ENCODE measurements around the gene MMP3.
"Not testable (repeated sequence)": the region's sequence is repeated elsewhere in the genome, so short reads cannot be mapped to it uniquely, and the experiment has no call there.

MMP3 gene

DNA sequence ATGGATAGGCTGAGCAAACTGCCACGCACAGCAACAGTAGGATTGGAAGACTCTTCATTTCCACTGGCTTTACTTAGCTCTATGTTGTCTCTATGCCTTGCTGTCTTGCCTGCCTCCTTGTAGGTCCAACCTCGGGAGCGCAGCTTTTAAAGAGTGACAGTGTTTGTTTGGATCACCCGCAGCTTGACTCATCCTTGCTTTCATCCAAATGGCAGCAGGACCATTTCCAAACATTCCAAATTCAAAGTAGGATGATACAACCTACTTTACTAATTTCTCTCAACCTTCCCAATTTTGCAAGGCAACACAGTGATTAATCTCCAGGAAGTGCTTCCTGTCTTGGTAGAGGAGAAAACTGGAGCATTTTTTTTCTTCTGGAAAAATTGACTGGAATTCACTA lies at the start of gene MMP3:
TSS of gene MMP3 (minus strand) at position 121 of the 400 bp plus-strand sequence. CDS start at position 58, 63 bp downstream.
- no peak for DNase-seq

DNA sequence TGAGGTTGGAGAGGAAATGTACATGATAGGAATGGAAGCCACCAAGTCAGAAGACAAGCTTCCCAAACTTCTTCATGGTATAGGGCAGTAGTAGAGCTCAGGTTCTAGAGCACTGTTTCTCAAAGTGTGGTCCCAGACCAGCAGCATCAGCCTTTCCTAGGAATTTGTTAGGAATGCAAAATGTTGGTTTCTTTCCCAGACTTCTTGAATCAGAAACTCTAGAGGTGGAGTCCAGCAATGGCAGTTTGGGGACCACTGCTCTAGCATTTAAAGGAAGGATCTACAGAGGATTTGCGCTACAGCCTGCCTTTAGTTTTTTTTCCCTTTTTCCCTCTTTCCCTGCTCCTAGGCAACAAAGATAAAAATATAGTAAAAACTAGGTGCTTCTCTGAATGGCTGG lies 48.3 kb upstream of the MMP3 start:
- no peak for DNase-seq

DNA sequence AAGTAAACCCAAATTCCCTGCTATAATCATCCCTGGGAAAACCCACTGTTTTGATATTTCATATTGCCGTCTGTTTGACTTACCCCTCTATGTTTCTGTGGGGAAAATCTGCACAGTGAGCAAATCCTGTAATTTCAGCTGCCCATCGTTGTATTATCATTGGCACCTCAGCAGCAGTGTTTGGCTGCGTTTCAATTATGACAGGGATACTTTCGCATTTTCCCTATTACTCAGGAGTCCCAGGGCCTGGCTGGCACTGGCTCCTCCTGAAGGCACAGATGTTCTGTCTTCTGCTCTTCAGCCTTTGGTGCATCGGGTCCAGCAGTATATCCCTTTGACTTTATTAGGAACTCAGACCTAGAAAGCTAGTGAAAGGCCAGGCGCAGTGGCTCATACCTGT lies 43.6 kb upstream of the MMP3 start:
- no peak for DNase-seq

DNA sequence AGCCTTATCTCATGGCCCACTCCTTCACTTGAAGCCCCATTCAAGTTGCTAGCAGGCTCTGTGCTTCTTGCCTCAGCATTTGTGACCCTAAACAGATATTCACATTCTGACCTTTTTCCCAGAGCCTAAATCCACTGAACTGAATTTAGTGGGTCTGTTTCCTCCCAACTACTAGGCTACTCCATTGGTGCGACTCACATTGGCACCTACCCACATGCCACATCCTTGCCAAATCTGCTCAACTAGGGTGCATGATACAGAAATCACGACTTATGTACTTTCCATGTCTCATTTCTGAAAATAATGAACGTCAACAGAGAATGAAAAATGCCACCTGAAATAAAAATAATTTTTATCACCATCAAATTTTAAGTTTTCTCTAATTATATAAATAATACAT lies 39.7 kb upstream of the MMP3 start:
- no peak for DNase-seq

DNA sequence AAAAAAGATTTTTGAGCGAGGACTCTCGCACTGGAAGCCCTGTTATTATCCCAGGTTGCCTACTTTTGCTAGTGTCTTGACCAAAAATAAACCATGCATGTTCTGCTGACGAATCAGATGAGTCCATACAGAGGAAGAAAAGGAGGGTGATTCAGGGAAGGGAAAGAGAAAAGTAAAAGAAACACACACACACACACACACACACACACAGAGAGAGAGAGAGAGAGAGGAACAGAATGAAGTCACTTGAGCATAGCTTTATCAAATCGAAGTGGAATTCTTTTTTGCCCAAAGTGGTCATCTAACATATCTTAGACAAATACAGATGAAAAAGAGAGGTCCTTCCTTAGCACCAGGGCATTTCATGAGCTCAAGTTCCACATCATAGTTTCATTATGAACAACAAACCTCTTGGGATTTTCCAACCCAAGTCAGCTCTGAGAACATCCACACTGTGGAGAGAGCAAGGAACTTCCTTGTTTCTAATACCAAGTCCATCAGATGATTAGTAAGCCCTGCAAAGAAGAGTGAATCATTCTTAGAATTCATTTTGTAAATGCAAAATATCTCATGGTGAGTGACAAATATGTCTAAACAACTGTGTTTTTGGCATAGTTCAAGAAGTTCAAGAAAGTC lies 39.1 kb upstream of the MMP3 start:
- DNase-seq = no peak

DNA sequence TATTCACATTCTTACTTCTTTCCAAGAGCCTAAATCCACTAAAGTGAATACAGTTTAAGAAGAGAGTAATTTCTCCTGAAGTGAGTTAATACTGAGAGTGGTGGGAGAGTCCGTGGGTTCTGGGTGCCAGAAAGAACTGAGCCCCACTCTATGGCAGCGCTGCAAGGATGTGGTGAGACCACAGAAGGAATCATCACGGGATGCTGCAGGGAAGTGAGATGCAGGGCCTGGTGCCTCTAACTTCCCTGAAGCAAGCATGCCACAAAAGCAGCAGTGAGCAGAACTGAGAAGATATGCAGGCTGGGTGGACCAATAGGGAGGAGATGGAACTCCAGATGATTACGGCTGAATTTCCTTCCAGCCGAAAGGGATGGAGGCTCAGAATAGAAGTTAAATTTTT lies 36.4 kb upstream of the MMP3 start:
- DNase-seq = no peak

DNA sequence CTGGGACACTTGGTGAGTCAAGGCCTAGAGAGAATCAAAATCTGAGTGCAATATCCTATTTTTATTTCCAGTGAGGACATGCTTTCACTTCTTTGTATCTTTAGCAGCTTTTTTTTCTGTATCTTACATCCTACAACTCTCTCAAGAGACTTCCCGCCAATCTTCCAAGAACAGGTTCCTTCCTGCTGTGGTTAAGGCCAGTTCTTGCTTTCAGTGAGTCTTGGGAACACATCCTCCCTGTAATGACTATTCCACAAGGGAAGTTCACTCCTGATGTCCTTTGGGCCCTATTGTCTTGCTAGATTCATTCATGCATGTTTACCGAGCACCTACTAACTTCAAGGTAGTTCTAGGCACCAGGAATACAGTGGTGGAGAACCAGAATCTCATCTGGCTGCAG lies 35.2 kb upstream of the MMP3 start:
- no peak for DNase-seq

DNA sequence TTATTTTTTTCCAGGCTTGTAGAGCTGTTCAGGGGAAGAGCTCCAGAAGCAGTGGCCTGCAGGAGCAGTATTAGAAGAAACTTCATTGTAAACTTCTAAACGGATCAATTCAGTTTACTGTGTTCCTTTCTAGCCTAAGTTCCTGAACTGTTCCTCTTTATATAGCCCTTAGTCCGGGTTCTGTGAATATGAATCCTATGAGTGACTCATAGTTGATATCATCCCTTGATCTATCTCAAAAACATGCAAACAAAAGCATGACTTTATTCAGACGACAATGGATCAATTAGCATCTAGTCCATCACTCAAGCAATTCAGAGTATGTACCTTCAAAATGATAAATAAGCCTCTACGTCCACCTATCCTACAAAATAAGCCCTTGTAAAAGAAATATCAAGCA lies 31.4 kb upstream of the MMP3 start, which contains the start of gene MMP12:
TSS of gene MMP12 (minus strand) at position 131 of the 400 bp plus-strand sequence. CDS start at position 86, 45 bp downstream.
- no peak for DNase-seq

DNA sequence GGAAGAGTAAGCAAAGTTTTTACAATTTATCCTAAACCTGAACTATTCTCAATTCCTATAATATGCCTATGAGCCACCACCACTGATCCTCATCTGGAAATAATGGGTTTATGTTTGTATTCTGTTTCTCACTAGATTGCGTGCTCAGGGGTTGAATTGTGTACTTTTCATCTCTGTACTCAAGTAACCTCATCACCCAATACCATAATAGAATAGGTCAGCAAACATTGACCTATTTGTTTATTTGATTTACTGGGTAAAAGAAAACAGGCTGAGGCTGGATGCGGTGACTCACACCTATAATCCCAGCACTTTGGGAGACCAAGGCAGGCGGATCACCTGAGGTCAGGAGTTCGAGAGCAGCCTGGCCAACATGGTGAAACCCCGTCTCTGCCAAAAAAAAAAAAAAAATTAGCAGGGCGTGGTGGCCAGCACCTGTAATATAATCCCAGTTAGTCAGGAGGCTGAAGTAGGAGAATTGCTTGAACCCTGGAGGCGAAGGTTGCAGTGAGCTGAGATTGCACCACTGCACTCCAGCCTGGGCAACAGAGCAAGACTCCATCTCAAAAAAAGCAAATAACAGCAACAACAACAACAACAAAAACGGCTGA lies 26.1 kb upstream of the MMP3 start:
- not testable (repeated sequence) for DNase-seq

DNA sequence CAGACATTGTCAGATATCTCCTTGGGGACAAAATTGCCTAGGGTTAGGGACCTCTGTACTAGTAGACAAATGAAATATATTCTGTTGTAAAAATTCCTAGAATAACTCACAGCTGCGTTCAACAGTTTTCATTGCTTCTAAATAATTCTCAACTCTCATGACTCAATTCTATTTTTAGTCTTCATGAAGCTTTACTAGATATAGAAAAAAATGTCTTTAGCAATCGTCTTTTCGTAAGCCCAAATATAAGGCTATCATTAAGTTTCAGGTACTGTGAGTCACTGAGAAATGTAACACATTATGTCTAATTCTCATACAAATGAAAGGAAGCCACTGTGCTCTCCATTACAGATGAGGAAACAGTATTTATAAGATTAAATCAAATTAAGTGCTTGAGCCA lies 24.9 kb upstream of the MMP3 start:
- DNase-seq = no peak

DNA sequence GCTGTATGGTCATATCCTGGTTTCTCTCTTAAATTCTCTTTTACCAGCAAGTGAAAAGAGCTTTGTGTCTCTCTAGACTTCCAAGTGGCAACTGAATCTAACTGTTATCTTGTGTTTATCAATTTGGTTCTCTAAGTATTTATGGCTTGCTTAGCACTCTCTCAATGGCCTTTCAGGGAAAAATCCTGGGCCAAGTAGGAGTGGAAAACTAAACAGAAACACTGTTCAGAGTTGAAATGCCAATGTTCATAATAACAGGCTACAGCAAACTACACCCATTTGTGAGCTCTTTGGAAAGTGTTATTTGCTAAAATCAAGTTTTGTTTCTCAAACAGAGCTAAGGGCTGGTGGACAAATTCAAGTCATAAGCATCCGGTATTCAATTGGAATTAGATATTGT lies 21.3 kb upstream of the MMP3 start:
- no peak for DNase-seq

DNA sequence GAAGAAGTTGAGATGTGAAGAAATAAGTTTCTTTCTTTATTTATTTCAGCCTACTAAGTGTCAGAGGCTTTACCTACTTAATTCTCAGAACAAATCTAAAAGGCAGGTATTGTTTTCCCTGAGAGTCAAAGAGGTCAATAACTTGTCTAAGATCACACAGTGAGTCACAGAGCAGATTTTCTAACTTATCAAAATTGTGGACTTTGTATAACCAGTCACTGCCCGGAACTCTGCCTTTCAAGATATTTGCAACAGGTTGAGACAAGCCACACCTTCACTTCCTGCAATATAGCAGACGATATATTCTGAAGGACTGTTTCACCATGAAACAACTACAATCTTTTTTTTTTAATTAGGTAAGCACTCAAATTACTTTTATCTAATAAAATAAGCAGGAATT lies 10.5 kb upstream of the MMP3 start:
- no peak for DNase-seq

DNA sequence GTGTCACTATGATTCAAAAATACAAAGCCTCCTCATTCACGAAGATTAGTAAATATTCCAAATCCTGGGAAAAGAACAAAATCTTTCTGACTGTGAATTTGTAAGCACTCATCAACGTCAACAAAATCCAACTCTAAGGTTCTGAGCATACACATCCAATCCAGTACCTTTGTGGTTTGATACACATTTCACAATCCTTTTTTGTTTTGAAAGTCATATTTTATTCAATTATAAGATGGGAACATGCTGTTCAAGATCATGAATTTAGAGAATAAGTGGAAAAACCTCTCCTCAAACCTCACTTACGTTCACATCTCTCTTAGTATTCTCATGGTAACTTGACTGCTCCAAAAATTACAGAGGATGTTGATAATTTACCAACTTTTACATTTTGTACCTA lies 9.6 kb upstream of the MMP3 start:
- no peak for DNase-seq

DNA sequence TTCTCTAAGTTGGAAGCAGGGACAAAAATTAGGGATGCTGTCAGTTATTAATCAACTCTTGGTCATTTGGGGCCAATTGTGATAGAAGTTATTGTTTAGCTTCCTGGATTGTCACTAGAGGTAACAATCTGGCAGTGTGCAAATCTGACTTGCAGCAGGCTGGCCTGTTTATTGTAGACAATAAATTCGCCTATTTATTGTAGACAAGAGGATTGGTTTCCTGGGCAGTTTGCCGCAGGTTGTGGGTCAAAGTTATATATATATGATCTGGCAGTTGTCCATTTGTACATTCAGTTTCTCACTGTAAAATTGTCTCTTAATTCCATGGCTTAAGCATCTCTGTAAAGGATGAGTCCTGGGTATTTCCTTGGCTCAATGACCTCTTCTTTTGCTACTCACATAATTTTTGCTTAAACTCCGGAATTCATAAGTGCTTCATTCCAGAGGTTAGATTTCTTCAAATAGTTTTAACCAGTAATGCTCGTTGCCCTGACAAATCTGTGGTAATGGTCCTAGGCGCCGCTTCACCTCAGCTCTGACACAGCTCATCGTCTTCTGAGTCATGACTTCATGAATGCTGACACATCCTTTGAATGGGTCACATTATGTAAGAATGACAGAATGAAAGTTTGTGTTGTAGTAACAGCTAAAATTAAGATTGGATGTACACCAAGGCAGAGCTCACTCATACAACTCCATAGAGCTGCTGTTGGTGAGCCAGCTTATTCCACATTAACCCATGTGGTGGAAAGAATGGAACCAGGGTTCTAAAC lies 7.8 kb upstream of the MMP3 start:
- DNase-seq = no peak

DNA sequence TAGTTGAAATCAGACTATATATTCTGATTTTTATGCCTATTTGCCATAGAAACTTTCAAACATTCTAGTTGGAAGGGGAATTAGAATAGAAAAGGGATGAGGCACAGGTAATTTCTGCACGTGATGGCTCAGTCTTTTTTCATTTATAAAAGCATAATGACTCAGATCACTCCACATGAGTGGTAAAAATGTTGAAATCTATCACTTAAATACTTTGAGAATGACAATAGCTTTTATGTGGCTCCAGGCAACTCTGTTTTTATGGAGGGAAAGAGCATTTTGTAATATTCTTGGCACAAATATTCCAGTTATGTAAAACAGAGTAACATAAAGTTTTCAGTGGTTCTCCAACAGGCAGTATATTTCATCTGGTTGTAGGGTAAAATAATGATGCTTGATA lies 5.9 kb upstream of the MMP3 start:
- DNase-seq = no peak

DNA sequence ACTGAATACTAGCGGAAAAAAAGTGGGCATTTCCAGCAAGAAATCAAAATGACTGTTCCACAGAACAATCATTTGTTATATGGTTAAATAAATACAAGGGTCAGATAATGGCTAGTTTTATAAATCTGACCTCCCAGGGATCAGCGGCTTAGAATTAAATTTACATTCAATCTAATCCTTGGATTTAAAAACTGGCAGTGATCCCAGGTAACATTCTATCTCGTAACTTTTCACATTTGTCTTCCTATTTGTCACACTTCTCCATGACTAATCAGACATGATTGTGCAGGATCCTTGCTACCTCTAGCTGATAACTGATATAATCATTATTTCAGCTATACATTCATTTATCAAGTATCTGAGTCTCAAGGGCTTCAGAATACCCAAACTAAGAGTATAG lies 2.9 kb upstream of the MMP3 start:
- no peak for DNase-seq

DNA sequence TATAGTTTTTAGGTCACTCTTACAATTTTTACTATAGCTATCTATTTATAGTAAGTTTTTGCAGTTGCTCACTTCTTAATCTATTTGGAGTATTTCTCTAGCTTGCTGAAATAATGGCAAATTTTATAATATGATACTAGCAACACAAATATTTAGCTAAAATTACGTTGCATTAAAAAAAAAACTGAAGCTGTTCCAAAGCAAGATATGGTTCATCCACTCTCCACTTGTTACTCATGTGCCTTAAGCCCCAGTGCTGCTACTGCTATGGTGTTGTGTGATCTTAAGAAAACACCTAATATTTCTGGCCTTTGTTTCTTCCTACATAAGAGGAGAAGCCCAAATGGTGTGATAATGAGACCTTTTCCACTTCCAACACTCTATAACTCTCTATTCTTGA lies 479 bp downstream of the MMP3 start:
- no peak for DNase-seq

DNA sequence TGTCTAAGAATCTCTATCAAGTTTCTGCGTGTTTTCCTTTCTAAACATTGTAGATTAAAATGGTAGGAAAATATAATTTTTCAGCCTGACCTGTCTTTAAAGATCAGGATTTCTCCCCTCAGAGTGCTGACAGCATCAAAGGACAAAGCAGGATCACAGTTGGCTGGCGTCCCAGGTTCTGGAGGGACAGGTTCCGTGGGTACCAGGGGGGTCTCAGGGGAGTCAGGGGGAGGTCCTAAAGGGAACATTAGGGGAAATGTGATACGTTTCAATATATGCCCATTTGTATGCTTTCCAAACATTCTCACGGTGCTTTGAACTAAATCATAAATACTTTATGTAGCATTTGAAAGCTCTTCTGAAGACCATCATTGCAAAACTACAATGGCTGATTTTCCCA lies 3.4 kb downstream of the MMP3 start:
- DNase-seq = no peak

DNA sequence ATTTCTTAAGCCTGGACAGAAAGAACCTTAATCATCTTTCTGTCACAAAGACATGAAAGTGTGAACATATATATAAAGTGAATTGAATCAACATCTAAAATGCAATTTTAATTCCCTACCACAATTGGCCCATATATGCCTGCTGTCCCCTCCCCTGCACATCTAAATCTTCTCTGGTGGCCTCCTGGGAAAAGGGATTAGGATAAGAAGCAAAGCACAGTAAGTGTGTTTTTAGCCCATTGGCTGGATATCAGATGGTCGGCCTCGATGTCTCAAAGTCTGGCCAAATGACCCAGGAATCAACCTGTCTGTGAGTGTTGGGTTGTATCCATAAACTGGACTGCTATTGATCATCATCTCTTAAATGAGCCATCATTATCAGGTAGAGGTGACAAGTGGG lies 5.8 kb downstream of the MMP3 start:
- DNase-seq = no peak

DNA sequence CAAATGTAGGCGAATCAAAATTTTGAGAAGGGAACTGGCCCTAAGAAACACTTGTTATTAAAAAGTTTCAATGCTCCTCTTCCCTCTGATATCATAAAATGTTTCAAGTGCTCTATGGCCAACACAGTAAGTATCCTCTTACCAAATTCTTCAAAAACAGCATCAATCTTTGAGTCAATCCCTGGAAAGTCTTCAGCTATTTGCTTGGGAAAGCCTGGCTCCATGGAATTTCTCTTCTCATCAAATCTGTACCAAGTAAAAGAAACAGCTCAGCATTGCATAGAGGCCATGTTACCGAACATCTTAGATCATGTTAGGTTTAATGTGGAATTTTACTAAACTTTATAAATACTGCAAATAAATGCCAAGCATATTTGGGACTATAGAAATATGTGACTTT lies 6.3 kb downstream of the MMP3 start:
- DNase-seq = no peak

DNA sequence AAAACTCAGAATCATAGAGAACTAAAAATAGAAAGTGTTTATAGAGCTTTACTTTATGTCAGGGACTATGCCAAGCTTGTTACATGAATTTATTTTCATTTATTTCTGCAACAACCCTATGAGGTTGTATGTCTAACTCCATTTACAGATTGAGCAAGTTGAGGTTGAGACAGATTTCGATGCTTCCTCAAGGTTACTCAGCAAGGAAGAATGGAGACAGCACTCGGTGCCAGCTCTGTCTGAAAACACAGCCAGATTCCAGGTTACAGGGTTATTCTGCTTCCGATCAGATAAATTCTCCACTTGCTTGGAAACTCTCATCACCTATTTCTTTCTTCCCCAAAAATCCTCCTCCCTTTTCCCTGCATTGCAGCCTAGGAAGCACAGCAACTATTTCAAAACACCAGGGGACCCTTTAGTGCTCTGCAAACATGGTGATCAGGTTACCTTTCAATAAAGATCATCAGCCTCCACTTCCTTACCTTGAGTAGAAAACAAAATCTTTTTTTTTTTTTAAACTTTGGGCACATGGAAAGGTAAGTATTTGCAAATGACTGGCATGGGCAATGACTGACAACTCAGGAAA lies 7.0 kb downstream of the MMP3 start:
- DNase-seq = no peak

DNA sequence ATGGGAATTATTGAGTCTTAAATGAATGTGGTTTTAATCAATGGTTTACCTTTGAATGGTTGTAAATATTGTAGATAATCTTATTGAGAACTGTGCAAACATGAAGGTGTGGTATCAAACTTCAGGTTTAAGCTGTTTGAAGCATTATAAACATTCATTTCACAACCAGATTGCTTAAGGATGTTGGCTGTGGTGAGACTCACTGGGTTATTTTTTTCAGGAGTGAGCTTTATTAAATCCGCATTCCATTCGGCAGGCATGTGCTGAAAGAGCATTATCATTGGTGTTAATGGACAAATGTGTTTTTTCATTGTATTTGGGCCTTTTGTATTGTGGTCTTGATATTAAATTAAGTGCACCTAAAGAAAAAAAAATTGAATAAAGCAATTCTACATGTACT lies 9.7 kb downstream of the MMP3 start:
- no peak for DNase-seq

DNA sequence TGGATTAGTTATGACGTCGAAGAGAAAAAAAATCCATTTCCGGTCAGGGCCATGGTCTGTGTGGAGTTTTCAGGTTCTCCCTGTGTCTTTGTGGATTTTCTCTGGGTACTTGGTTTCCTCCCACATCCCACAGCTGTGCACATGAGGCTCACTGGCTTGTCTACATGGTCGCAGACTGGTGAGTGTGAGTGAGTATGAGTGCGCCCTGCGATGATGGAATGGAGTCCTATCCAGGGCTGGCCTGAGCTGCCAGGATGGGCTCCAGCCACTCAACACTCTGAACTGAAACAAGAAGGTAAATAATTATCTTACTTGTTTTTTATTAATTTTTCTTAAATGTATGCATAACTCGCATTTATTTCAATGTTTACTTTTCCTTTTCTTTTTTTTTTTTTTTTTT lies 10.8 kb downstream of the MMP3 start:
- DNase-seq = no peak

Data from NCI-H2107 (cell line).